HG03135 (cell line): ENCODE measurements around the gene B4GALT5.
"Not testable (repeated sequence)": the region's sequence is repeated elsewhere in the genome, so short reads cannot be mapped to it uniquely, and the experiment has no call there.

Source experiments
- ATAC-seq: cut with Tn5 transposase; IDR thresholded peaks from one replicate; pipeline ENCODE4 v1.9.1; 2021; ENCODE audit warnings: mild to moderate bottlenecking, moderate library complexity; ENCODE audit not compliant: unreplicated experiment

The B4GALT5 gene

GRCh38 chr20:49713753-49714712, at the start of gene B4GALT5:
Gene B4GALT5 (minus strand): TSS chr20:49713878. CDS start chr20:49713690, 188 bp downstream.
- peak; percentile 71 for ATAC-seq

GRCh38 chr20:49762940-49763766, 49.5 kb upstream of the B4GALT5 start:
- no peak for ATAC-seq

GRCh38 chr20:49761888-49762287, 48.2 kb upstream of the B4GALT5 start:
- ATAC-seq = not testable (repeated sequence)

GRCh38 chr20:49759266-49759950, 45.7 kb upstream of the B4GALT5 start:
- no peak for ATAC-seq

GRCh38 chr20:49758781-49759180, 45.1 kb upstream of the B4GALT5 start:
- no peak for ATAC-seq

- ATAC-seq = no peak
These were observed 43.9 kb upstream of the B4GALT5 start for GRCh38 chr20:49757597-49757996.

GRCh38 chr20:49756241-49756640, 42.6 kb upstream of the B4GALT5 start:
- ATAC-seq = no peak

- ATAC-seq = no peak
These were observed 40.9 kb upstream of the B4GALT5 start for GRCh38 chr20:49754596-49754995.

GRCh38 chr20:49753133-49753532, 39.5 kb upstream of the B4GALT5 start:
- no peak for ATAC-seq

GRCh38 chr20:49752201-49752903, 38.7 kb upstream of the B4GALT5 start:
- ATAC-seq = no peak

GRCh38 chr20:49751397-49751736, 37.7 kb upstream of the B4GALT5 start:
- ATAC-seq = no peak

GRCh38 chr20:49750611-49751396, 37.1 kb upstream of the B4GALT5 start:
- ATAC-seq = peak; percentile 58

GRCh38 chr20:49749625-49750024, 35.9 kb upstream of the B4GALT5 start:
- ATAC-seq = no peak

- ATAC-seq = no peak
These were observed 34.8 kb upstream of the B4GALT5 start for GRCh38 chr20:49748525-49748838.

GRCh38 chr20:49747707-49748524, 34.2 kb upstream of the B4GALT5 start:
- no peak for ATAC-seq

GRCh38 chr20:49742948-49743347, 29.3 kb upstream of the B4GALT5 start:
- ATAC-seq = no peak

GRCh38 chr20:49741977-49742376, 28.3 kb upstream of the B4GALT5 start:
- ATAC-seq = no peak

GRCh38 chr20:49740807-49741206, 27.1 kb upstream of the B4GALT5 start:
- ATAC-seq = no peak

GRCh38 chr20:49739042-49739441, 25.4 kb upstream of the B4GALT5 start:
- no peak for ATAC-seq
